Measurements from ENCODE around the gene CCRL2.
"Not testable (repeated sequence)": the region's sequence is repeated elsewhere in the genome, so short reads cannot be mapped to it uniquely, and the experiment has no call there.

DNA sequence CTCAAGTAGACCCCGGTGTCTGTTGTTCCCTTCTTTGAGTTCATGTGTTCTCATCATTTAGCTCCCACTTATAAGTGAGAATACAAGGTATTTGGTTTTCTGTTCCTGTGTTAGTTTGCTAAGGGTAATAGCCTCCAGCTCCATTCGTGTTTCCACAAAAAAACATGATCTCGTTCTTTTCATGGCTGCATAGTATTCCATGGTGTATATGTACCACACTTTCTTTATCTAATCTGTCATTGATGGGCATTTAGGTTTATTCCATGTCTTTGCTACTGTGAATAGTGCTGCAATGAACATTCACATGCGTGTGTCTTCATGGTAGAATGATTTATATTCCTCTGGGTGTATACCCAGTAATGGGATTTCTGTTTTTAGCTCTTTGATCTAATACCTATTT lies 4.2 kb upstream of the CCRL2 start:
- not testable (repeated sequence) for TF ChIP-seq CTCF (IDR thresholded peaks at IDR 0.05; ENCODE audit: low read length); EZH2 (optimal IDR thresholded peaks at IDR 0.05; ENCODE audit: low read depth, low read length); EZH2phosphoT487 (IDR thresholded peaks at IDR 0.05; ENCODE audit: low read length)
